ENCODE measurements around the gene OCA2.
"Not testable (repeated sequence)": the region's sequence is repeated elsewhere in the genome, so short reads cannot be mapped to it uniquely, and the experiment has no call there.

Gene OCA2

DNA sequence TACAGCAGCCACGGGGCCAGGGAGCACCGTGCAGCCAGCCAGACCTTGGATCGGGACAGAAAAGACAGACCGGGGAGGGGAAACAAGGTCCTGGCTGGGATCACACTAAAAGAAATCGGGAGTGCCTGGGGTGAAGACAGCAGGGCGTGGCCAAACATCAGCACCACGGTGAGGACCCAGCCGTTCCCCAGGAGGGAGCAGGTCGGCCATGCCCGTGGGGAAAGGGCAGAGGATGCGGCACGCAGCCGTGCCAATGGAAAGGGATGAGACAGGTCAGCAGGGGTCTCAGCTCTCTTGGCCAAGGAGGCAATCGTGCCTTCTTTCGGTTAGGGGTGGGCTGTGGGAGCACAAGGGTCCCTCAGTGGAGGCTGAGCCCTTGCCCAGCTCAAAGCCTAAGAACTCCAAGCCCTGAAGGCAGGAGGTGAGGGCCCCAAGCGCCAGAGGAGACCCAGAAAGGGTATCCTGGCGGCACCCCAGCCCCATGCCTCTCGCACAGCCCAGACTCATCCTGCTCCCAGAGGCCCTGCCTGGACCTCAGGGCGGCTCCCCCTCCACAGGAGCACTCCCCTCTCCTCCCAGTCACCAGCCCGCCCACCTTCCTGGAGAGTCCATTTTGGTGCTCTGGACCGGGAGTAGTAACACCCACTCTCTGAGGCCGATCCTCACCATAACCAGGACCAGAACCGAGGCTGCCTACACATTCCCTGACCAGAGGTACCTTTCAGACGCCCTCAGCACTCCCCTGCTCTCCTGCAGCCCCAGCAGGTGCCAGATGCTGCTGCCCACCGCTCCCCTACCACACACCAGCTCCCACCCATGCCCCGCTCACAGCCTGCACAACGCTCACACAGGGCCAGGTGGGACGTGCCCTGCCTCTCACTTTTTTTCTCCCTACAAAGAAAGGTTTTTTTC is 23.2 kb upstream of the OCA2 start:
- no peak overlapping the region for H3K4me2 ChIP-seq (ENCODE audit: low read depth, low read length)
- H3K79me2 ChIP-seq (ENCODE audit: low read length) = no peaks in the 10 kb centered on the region
- H4K20me1 ChIP-seq (ENCODE audit: insufficient read depth, low read length) = no peaks in the 10 kb centered on the region
- H3K4me1 ChIP-seq (ENCODE audit: low read length) = no peaks in the 10 kb centered on the region
- no peaks in the 10 kb centered on the region for H3F3A ChIP-seq (ENCODE audit: insufficient read depth, low read length)
- no peak overlapping the region for H3K4me3 ChIP-seq (ENCODE audit: low read length)
- H3K27me3 ChIP-seq (replicated peaks; ENCODE audit: insufficient read depth, low read length) = no peaks in the 10 kb centered on the region
- no peak overlapping the region for H3K27ac ChIP-seq (ENCODE audit: low read length)
- H3K9me2 ChIP-seq (replicated peaks; ENCODE audit: insufficient read depth, low read length) = no peaks in the 10 kb centered on the region
- H3K9me3 ChIP-seq (replicated peaks; ENCODE audit: insufficient read depth, low read length) = no peaks in the 10 kb centered on the region
- no peaks in the 10 kb centered on the region; the same call in 1 of the 2 replicates for H3K36me3 ChIP-seq (replicated peaks; ENCODE audit: insufficient read depth, low read length)
- no peak overlapping the region for H2AFZ ChIP-seq (ENCODE audit: low read length)
- no peak for DNase-seq
- TF ChIP-seq, protein P1, sequence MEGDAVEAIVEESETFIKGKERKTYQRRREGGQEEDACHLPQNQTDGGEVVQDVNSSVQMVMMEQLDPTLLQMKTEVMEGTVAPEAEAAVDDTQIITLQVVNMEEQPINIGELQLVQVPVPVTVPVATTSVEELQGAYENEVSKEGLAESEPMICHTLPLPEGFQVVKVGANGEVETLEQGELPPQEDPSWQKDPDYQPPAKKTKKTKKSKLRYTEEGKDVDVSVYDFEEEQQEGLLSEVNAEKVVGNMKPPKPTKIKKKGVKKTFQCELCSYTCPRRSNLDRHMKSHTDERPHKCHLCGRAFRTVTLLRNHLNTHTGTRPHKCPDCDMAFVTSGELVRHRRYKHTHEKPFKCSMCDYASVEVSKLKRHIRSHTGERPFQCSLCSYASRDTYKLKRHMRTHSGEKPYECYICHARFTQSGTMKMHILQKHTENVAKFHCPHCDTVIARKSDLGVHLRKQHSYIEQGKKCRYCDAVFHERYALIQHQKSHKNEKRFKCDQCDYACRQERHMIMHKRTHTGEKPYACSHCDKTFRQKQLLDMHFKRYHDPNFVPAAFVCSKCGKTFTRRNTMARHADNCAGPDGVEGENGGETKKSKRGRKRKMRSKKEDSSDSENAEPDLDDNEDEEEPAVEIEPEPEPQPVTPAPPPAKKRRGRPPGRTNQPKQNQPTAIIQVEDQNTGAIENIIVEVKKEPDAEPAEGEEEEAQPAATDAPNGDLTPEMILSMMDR (IDR thresholded peaks at IDR 0.05; ENCODE audit: low read length) = no peak
- TF ChIP-seq EZH2phosphoT487 (IDR thresholded peaks at IDR 0.05; ENCODE audit: low read length) (no peak), EZH2 (optimal IDR thresholded peaks at IDR 0.05; ENCODE audit: low read depth, low read length) (no peak)
- H3K9ac ChIP-seq (ENCODE audit: low read length) = no peak overlapping the region

DNA sequence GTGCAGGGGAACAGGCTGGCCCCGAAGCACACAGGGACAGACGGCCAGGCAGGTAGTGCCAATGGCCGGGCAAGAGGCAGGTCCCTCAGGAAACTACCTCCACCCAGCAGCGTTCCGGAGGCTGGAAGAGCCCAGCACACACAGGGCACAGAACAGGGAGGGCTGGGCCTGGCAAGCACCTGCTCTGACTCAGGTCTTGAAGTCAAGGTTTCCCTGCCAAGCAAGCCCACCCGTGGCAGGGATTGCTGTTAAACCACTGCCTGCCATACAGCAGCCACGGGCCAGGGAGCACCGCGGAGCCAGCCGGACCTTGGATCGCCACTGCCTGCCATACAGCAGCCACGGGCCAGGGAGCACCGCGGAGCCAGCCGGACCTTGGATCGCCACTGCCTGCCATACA is 22.5 kb upstream of the OCA2 start:
- not testable (repeated sequence) for H3K4me1 ChIP-seq (ENCODE audit: low read length); H3F3A ChIP-seq (ENCODE audit: insufficient read depth, low read length); H3K27ac ChIP-seq (ENCODE audit: low read length); DNase-seq; H3K79me2 ChIP-seq (ENCODE audit: low read length); H3K9ac ChIP-seq (ENCODE audit: low read length); H3K4me2 ChIP-seq (ENCODE audit: low read depth, low read length); H3K9me2 ChIP-seq (replicated peaks; ENCODE audit: insufficient read depth, low read length); H2AFZ ChIP-seq (ENCODE audit: low read length); H3K27me3 ChIP-seq (replicated peaks; ENCODE audit: insufficient read depth, low read length); H3K36me3 ChIP-seq (replicated peaks; ENCODE audit: insufficient read depth, low read length); H4K20me1 ChIP-seq (ENCODE audit: insufficient read depth, low read length); H3K9me3 ChIP-seq (replicated peaks; ENCODE audit: insufficient read depth, low read length); H3K4me3 ChIP-seq (ENCODE audit: low read length)

DNA sequence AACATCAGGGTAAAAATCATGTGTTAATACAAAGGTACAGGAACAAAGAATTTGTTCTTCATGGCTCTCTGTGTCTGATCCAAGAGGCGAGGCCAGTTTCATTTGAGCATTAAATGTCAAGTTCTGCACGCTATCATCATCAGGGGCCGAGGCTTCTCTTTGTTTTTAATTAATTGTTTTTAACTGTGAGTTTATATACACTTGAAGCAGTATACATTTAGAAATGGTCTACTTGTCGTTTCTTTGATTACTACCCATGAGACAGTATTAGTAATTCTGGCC is 21.2 kb upstream of the OCA2 start:
- no peak overlapping the region for H3K9ac ChIP-seq (ENCODE audit: low read length)
- no peak for DNase-seq
- no peaks in the 10 kb centered on the region for H3K27me3 ChIP-seq (replicated peaks; ENCODE audit: insufficient read depth, low read length)

DNA sequence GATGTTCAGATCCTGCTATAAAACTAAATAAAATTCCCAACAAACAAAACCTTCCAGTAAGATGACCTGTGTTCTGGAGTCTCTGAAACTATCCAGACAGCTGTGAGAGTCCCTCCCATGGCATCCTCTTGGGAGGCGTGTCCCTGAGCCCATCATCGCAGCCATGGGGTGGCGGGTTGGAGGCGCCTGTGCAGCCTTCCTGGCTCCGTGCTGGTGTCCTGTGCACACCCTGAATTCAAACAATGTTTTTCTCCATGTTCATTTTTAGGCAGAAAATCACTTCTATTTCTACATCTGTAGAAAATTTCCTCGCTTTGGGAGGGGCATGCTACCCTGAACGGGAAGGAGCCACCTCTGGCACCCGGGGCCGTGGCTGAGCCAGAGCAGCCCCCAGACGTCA is 19.4 kb upstream of the OCA2 start:
- H3K27me3 ChIP-seq (replicated peaks; ENCODE audit: insufficient read depth, low read length) = no peaks in the 10 kb centered on the region
- H3K4me3 ChIP-seq (ENCODE audit: low read length) = no peak overlapping the region
- H3K4me1 ChIP-seq (ENCODE audit: low read length) = no peaks in the 10 kb centered on the region
- no peak overlapping the region for H3K4me2 ChIP-seq (ENCODE audit: low read depth, low read length)
- H3K79me2 ChIP-seq (ENCODE audit: low read length) = no peaks in the 10 kb centered on the region
- no peak for TF ChIP-seq EZH2 (optimal IDR thresholded peaks at IDR 0.05; ENCODE audit: low read depth, low read length)
- TF ChIP-seq, protein P1 (IDR thresholded peaks at IDR 0.05; ENCODE audit: low read length) = no peak
- TF ChIP-seq EZH2phosphoT487 (IDR thresholded peaks at IDR 0.05; ENCODE audit: low read length) = no peak
- no peak overlapping the region for H3K27ac ChIP-seq (ENCODE audit: low read length)
- no peaks in the 10 kb centered on the region for H3F3A ChIP-seq (ENCODE audit: insufficient read depth, low read length)
- no peaks in the 10 kb centered on the region for H4K20me1 ChIP-seq (ENCODE audit: insufficient read depth, low read length)
- no peaks in the 10 kb centered on the region for H3K36me3 ChIP-seq (replicated peaks; ENCODE audit: insufficient read depth, low read length)
- no peak for DNase-seq
- no peaks in the 10 kb centered on the region for H3K9me2 ChIP-seq (replicated peaks; ENCODE audit: insufficient read depth, low read length)
- H3K9ac ChIP-seq (ENCODE audit: low read length) = no peak overlapping the region
- no peaks in the 10 kb centered on the region for H3K9me3 ChIP-seq (replicated peaks; ENCODE audit: insufficient read depth, low read length)
- H2AFZ ChIP-seq (ENCODE audit: low read length) = no peak overlapping the region

More for the DNA sequence above, 21.2 kb upstream of the OCA2 start:
- Histone ChIP-seq H3K9me2 (replicated peaks; ENCODE audit: insufficient read depth, low read length) (no peaks in the 10 kb centered on the region), H2AFZ (ENCODE audit: low read length) (no peak overlapping the region), H3K79me2 (ENCODE audit: low read length) (no peaks in the 10 kb centered on the region), H3K27ac (ENCODE audit: low read length) (no peak overlapping the region), H3K4me3 (ENCODE audit: low read length) (no peak overlapping the region), H3F3A (ENCODE audit: insufficient read depth, low read length) (no peaks in the 10 kb centered on the region), H3K4me2 (ENCODE audit: low read depth, low read length) (no peak overlapping the region), H3K9me3 (replicated peaks; ENCODE audit: insufficient read depth, low read length) (no peaks in the 10 kb centered on the region), H3K36me3 (replicated peaks; ENCODE audit: insufficient read depth, low read length) (no peaks in the 10 kb centered on the region), H3K4me1 (ENCODE audit: low read length) (no peaks in the 10 kb centered on the region), H4K20me1 (ENCODE audit: insufficient read depth, low read length) (no peaks in the 10 kb centered on the region)
- TF ChIP-seq EZH2 (optimal IDR thresholded peaks at IDR 0.05; ENCODE audit: low read depth, low read length) = no peak
- TF ChIP-seq EZH2phosphoT487 (IDR thresholded peaks at IDR 0.05; ENCODE audit: low read length) = no peak
- TF ChIP-seq, protein P1 (IDR thresholded peaks at IDR 0.05; ENCODE audit: low read length) = no peak
